DND-41 (cell line): ENCODE results near the gene PBX3.

ENCODE experiments used
- EZH2 ChIP-seq: IDR thresholded peaks from 3 replicates; pipeline ENCODE4 v1.6.1; 2012; ENCODE audit warnings: borderline replicate concordance, low read depth, mild to moderate bottlenecking, moderate library complexity, low read length, inconsistent platforms; ENCODE audit not compliant: severe bottlenecking
- TF ChIP-seq, protein P1 (sequence below): IDR thresholded peaks from 2 replicates; pipeline ENCODE4 v1.5.1; 2012; ENCODE audit warnings: borderline replicate concordance, low read length, moderate library complexity, mild to moderate bottlenecking; ENCODE audit not compliant: poor library complexity, severe bottlenecking; ENCODE audit errors: extremely low read depth

DNA sequence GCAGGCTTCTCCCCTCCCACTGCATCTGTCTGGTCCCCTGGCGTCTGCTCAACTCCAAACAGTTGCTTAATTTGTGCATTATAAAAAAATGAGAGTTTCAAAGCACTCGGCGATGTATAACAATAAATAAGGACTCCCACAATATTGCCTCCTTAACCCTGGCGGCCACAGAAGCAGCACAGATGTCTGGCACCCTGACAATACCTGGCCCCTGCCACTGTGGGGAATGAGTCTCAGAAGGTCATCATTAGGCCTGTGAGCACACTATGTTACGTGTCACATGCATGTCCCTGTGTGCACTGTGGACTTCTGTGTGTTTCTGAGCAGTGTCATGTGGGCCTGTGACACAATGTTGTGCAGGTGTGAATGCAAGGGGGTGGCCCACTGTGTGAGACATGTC is 236.5 kb downstream of the PBX3 start:
- TF ChIP-seq, protein P1, sequence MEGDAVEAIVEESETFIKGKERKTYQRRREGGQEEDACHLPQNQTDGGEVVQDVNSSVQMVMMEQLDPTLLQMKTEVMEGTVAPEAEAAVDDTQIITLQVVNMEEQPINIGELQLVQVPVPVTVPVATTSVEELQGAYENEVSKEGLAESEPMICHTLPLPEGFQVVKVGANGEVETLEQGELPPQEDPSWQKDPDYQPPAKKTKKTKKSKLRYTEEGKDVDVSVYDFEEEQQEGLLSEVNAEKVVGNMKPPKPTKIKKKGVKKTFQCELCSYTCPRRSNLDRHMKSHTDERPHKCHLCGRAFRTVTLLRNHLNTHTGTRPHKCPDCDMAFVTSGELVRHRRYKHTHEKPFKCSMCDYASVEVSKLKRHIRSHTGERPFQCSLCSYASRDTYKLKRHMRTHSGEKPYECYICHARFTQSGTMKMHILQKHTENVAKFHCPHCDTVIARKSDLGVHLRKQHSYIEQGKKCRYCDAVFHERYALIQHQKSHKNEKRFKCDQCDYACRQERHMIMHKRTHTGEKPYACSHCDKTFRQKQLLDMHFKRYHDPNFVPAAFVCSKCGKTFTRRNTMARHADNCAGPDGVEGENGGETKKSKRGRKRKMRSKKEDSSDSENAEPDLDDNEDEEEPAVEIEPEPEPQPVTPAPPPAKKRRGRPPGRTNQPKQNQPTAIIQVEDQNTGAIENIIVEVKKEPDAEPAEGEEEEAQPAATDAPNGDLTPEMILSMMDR = no peak
- TF ChIP-seq EZH2 = no peak
